AG04449 (cell line): ENCODE measurements around the gene PIGL.

Experiments used
- CTCF ChIA-PET: fragments of 350-600 bp; formaldehyde crosslinking; extraction: SDS; loops from one replicate; lab custom pipeline; 2021; ENCODE audit warnings: antibody characterized with exemption; lab: Yijun Ruan, JAX
- POLR2A ChIA-PET: fragments of 400-600, 350-600 bp; formaldehyde crosslinking; extraction: SDS; loops from one replicate; lab custom pipeline; 2020; ENCODE audit warnings: antibody characterized with exemption, inconsistent platforms; lab: Yijun Ruan, JAX
- DNase-seq: peaks from one replicate; pipeline ENCODE4 v3.0.0-alpha.2; 2010; ENCODE audit warnings: low read depth, low spot score
- H3K4me3 ChIP-seq: 2 replicates; pipeline ENCODE4 v1.5.1; 2011; ENCODE audit warnings: low read depth, mild to moderate bottlenecking, control low read depth, low read length
- CTCF ChIP-seq: IDR thresholded peaks from one replicate; pipeline ENCODE4 v1.5.1; 2011; ENCODE audit warnings: mild to moderate bottlenecking, moderate library complexity, low read length, control low read depth, inconsistent platforms; ENCODE audit not compliant: insufficient read depth; ENCODE audit errors: missing control alignments

The PIGL gene

DNA sequence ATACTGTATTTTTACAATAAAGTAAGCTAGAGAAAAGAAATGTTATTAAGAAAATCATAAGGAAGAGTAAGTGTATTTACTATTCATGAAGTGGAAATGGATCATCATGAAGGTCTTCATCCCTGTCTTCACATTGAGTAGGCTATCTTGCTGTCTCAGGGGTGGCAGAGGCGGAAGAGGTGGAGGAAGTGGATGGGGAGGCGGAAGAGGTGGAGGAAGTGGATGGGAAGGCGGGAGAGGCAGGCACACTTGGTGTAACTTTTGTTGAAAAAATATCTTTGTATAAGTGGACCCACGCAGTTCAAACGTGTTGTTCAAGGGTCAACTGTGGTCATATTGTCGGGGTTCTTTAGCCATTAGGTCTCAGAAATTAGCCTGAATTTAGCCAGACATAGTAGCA is 50.2 kb downstream of the PIGL start:
- DNase-seq = no peak
- TF ChIP-seq CTCF = no peak
- ChIA-PET CTCF (no interaction called here), POLR2A (no interaction called here)
- no peak overlapping the region for H3K4me3 ChIP-seq

GRCh38 chr17:16269658-16270057 is 52.6 kb downstream of the PIGL start:
- ChIA-PET CTCF (interaction anchor here (1.8 kb wide), 1 partner anchor 14 kb away, joined by 3 read pairs; no protein-coding TSS in a partner anchor), POLR2A (interaction anchor here (0.7 to 1.1 kb wide), 2 partner anchors 14 to 185 kb away, joined by 3 read pairs; no protein-coding TSS in a partner anchor)
- H3K4me3 ChIP-seq = no peak overlapping the region
- TF ChIP-seq CTCF = no peak
- no peak for DNase-seq

GRCh38 chr17:16272111-16272840 is 55.3 kb downstream of the PIGL start:
- no peak for DNase-seq
- H3K4me3 ChIP-seq = no peak overlapping the region
- POLR2A ChIA-PET = interaction anchor here (1.3 kb wide), 1 partner anchor 10 kb away, joined by 6 read pairs; no protein-coding TSS in a partner anchor
- no peak for TF ChIP-seq CTCF
- CTCF ChIA-PET = interaction anchor here (1.0 to 1.7 kb wide), 2 partner anchors 11 to 32 kb away, joined by 3 read pairs; no protein-coding TSS in a partner anchor

GRCh38 chr17:16273499-16273898 is 56.5 kb downstream of the PIGL start:
- DNase-seq = no peak
- POLR2A ChIA-PET = interaction anchor here (0.5 to 1.3 kb wide), 4 partner anchors 9 to 243 kb away, joined by 3 to 6 read pairs (median 4); partner anchors contain the start of gene UBB
- TF ChIP-seq CTCF = no peak
- CTCF ChIA-PET = interaction anchor here (1.0 to 1.7 kb wide), 3 partner anchors 9 to 31 kb away, joined by 3 read pairs; no protein-coding TSS in a partner anchor
- H3K4me3 ChIP-seq = no peak overlapping the region

DNA sequence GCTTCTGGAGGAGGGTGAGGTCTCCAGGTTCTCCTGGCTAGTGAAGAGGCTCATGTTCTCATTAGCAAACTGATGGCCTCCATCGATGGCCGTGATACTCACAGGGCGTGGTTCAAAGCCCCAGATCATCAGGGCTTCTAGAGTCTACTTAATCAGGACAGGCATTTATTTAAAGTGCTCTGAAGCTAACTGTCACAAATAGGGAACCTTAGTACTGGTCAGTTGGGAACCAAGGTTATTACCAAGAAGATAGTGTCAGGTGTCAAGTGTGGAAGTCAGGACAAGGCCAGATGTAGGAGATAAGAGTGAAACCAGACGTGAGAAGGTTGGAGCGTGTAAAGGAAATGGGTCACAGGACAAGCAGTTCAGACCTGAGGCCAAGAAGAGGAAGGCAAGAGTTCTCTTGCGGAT is 56.9 kb downstream of the PIGL start:
- CTCF ChIA-PET = interaction anchor here (1.5 to 1.7 kb wide), 2 partner anchors 9 to 18 kb away, joined by 3 read pairs; no protein-coding TSS in a partner anchor
- no peak for TF ChIP-seq CTCF
- no peak overlapping the region for H3K4me3 ChIP-seq
- POLR2A ChIA-PET = interaction anchor here (0.5 to 1.3 kb wide), 4 partner anchors 8 to 243 kb away, joined by 3 to 6 read pairs (median 4); partner anchors contain the start of gene UBB
- DNase-seq = no peak

DNA sequence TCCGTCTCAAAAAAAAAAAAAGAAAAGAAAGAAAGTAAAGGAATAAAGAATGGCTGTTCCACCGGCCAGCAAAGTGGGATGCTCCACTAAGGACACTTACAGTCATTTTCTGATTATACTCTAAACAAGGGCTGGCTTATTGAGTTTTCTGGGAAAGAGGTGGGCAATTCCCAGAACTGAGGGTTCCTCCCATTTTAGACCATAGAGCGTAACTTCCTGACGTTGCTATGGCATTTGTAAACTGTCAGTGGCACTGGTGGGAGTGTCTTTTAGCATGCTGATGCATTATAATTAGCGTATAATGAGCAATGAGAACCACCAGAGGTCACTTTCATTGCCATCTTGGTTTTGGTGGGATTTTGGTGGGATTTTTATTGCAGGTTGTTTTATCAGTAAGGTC is 58.0 kb downstream of the PIGL start:
- POLR2A ChIA-PET = no interaction called here
- no peak overlapping the region for H3K4me3 ChIP-seq
- no peak for TF ChIP-seq CTCF
- no peak for DNase-seq
- CTCF ChIA-PET = no interaction called here
